HEK293 (cell line): ENCODE measurements around the gene H2BK1.
A peak's percentile ranks its signal among the peaks of the same experiment; 100 is the strongest.

ENCODE experiments used
- GLIS2 ChIP-seq: fragments of 450-650 bp; formaldehyde crosslinking; IDR thresholded peaks from 2 replicates; pipeline ENCODE4 v1.5.1; 2016; ENCODE audit warnings: missing biosample characterization, missing genetic modification characterization
- IKZF3 ChIP-seq: fragments of 450-650 bp; IDR thresholded peaks from 2 replicates; pipeline ENCODE4 v1.5.0; 2018; ENCODE audit warnings: missing biosample characterization, mild to moderate bottlenecking, missing genetic modification characterization, moderate library complexity
- KLF8 ChIP-seq: fragments of 450-650 bp; formaldehyde crosslinking; IDR thresholded peaks from 2 replicates; pipeline ENCODE4 v1.5.1; 2016; ENCODE audit warnings: missing biosample characterization, missing genetic modification characterization
- PATZ1 ChIP-seq: fragments of 450-650 bp; formaldehyde crosslinking; IDR thresholded peaks from 2 replicates; pipeline ENCODE4 v1.5.1; 2016; ENCODE audit warnings: missing biosample characterization, missing genetic modification characterization
- PRDM10 ChIP-seq: fragments of 450-650 bp; formaldehyde crosslinking; IDR thresholded peaks from 2 replicates; pipeline ENCODE4 v1.5.1; 2016; ENCODE audit warnings: missing biosample characterization, missing genetic modification characterization
- WT1 ChIP-seq: fragments of 450-650 bp; formaldehyde crosslinking; IDR thresholded peaks from 2 replicates; pipeline ENCODE4 v1.5.1; 2016; ENCODE audit warnings: missing biosample characterization, missing genetic modification characterization
- ZBTB11 ChIP-seq: fragments of 450-650 bp; formaldehyde crosslinking; conservative IDR thresholded peaks from 2 replicates; pipeline ENCODE4 v1.5.1; 2016; ENCODE audit warnings: low read depth, missing biosample characterization, missing genetic modification characterization
- ZFP69B ChIP-seq: fragments of 450-650 bp; formaldehyde crosslinking; IDR thresholded peaks from 2 replicates; pipeline ENCODE4 v1.5.1; 2016; ENCODE audit warnings: missing biosample characterization, missing genetic modification characterization
- ZNF10 ChIP-seq: fragments of 450-650 bp; formaldehyde crosslinking; IDR thresholded peaks from 2 replicates; pipeline ENCODE4 v1.5.1; 2017; ENCODE audit warnings: missing biosample characterization, missing genetic modification characterization
- ZNF335 ChIP-seq: fragments of 450-650 bp; formaldehyde crosslinking; conservative IDR thresholded peaks from 2 replicates; pipeline ENCODE4 v1.5.1; 2016; ENCODE audit warnings: missing biosample characterization, missing genetic modification characterization
- ZNF37A ChIP-seq: fragments of 450-650 bp; IDR thresholded peaks from 2 replicates; pipeline ENCODE4 v1.5.1; 2018; ENCODE audit warnings: missing biosample characterization, missing genetic modification characterization
- ZNF600 ChIP-seq: fragments of 450-650 bp; formaldehyde crosslinking; IDR thresholded peaks from 2 replicates; pipeline ENCODE4 v1.5.1; 2016; ENCODE audit warnings: missing biosample characterization, missing genetic modification characterization
- ZNF692 ChIP-seq: fragments of 450-650 bp; formaldehyde crosslinking; IDR thresholded peaks from 2 replicates; pipeline ENCODE4 v1.5.1; 2016; ENCODE audit warnings: missing biosample characterization, missing genetic modification characterization
- ZNF777 ChIP-seq: fragments of 450-650 bp; formaldehyde crosslinking; IDR thresholded peaks from 2 replicates; pipeline ENCODE4 v1.5.1; 2017; ENCODE audit warnings: missing biosample characterization, missing genetic modification characterization, borderline replicate concordance
- ZNF843 ChIP-seq: fragments of 450-650 bp; formaldehyde crosslinking; IDR thresholded peaks from 2 replicates; pipeline ENCODE4 v1.5.1; 2016; ENCODE audit warnings: missing biosample characterization, missing genetic modification characterization
- ZSCAN30 ChIP-seq: fragments of 450-650 bp; IDR thresholded peaks from 2 replicates; pipeline ENCODE4 v1.5.1; 2018; ENCODE audit warnings: missing biosample characterization, mild to moderate bottlenecking, missing genetic modification characterization, moderate library complexity
- ZSCAN4 ChIP-seq: fragments of 450-650 bp; formaldehyde crosslinking; IDR thresholded peaks from 2 replicates; pipeline ENCODE4 v1.5.1; 2017; ENCODE audit warnings: missing biosample characterization, missing genetic modification characterization
- TF ChIP-seq, protein P1 (sequence below): fragments of 450-650 bp; formaldehyde crosslinking; IDR thresholded peaks from 2 replicates; pipeline ENCODE4 v1.5.1; 2016; ENCODE audit warnings: missing biosample characterization, missing genetic modification characterization
- TF ChIP-seq, protein P2 (sequence below): fragments of 450-650 bp; formaldehyde crosslinking; IDR thresholded peaks from 2 replicates; pipeline ENCODE4 v1.5.1; 2016; ENCODE audit warnings: missing biosample characterization, missing genetic modification characterization

H2BK1 gene

DNA sequence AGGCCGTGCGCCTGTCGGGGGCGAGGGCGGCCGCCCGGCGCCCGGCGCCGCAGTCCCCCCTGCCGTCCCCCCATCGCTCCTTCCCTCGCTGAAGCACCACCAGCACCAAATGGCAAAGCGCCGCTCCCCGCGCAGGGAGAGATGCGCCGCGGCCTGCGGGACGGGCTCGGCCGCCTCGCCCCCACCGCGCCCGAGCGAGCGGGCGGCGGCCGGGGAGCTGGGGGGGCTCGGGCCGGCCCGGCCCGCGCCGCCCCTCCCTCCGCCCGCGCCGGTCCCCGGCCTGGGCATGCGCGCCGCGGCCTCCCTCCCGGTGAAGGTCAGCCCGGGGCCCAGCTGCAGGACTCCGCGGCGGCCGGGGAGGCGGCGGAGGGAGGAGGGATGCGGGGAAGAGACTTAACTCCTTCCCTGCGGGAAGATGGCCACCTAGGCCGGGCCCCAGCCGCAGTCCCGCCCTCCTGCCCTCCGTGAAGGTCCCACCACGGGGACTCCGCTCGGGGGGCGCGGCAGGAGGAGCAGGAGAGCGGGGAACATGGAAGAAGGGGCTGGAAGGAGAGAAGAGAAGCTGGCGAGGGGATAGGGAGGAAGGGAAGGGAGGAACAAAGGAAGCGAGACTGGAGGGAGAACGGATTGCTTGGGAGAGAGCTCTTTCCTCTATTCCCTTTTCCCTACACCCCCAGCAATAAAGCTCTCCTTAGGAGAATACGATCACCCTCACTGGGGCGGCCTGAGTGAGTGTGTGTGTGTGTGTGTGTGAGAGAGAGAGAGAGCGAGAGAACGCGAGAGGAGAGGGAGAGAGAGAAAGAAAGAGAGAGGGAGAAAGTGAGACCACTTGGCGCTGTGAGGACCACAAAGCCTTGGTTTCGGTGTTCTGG, 41.6 kb upstream of the H2BK1 start (continued):
- TF ChIP-seq ZNF777 (tag by site-specific recombination) = no peak; the same call in 1 of the 2 replicates
- peak; percentile 72; the same call in 1 of the 2 replicates for TF ChIP-seq WT1
- 0 out of 2 replicates have a peak, but pooled peaks have one; percentile 35 for TF ChIP-seq ZNF10
- TF ChIP-seq, protein P1, sequence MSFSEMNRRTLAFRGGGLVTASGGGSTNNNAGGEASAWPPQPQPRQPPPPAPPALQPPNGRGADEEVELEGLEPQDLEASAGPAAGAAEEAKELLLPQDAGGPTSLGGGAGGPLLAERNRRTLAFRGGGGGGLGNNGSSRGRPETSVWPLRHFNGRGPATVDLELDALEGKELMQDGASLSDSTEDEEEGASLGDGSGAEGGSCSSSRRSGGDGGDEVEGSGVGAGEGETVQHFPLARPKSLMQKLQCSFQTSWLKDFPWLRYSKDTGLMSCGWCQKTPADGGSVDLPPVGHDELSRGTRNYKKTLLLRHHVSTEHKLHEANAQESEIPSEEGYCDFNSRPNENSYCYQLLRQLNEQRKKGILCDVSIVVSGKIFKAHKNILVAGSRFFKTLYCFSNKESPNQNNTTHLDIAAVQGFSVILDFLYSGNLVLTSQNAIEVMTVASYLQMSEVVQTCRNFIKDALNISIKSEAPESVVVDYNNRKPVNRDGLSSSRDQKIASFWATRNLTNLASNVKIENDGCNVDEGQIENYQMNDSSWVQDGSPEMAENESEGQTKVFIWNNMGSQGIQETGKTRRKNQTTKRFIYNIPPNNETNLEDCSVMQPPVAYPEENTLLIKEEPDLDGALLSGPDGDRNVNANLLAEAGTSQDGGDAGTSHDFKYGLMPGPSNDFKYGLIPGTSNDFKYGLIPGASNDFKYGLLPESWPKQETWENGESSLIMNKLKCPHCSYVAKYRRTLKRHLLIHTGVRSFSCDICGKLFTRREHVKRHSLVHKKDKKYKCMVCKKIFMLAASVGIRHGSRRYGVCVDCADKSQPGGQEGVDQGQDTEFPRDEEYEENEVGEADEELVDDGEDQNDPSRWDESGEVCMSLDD (tag by site-specific recombination) = peak; percentile 64; the same call in 1 of the 2 replicates
- peak; percentile 65 for TF ChIP-seq ZFP69B (tag by site-specific recombination)
- peak; percentile 36 for TF ChIP-seq IKZF3 (tag by site-specific recombination)
- peak; percentile 63 for TF ChIP-seq GLIS2 (tag by site-specific recombination)
- TF ChIP-seq ZBTB11 (tag by site-specific recombination) = peak; percentile 56; the same call in 1 of the 2 replicates
- peak; percentile 43; the same call in 1 of the 2 replicates for TF ChIP-seq ZSCAN4
- TF ChIP-seq ZSCAN30 = peak; percentile 92
- peak; percentile 43 for TF ChIP-seq ZNF692 (tag by site-specific recombination)
- 0 out of 2 replicates have a peak, but pooled peaks have one; percentile 21 for TF ChIP-seq ZNF335
- 0 out of 2 replicates have a peak, but pooled peaks have one; percentile 42 for TF ChIP-seq ZNF843 (tag by site-specific recombination)
- peak; percentile 27; the same call in 1 of the 2 replicates for TF ChIP-seq KLF8 (tag by site-specific recombination)
- peak; percentile 100 for TF ChIP-seq PRDM10 (tag by site-specific recombination)
- TF ChIP-seq, protein P2, sequence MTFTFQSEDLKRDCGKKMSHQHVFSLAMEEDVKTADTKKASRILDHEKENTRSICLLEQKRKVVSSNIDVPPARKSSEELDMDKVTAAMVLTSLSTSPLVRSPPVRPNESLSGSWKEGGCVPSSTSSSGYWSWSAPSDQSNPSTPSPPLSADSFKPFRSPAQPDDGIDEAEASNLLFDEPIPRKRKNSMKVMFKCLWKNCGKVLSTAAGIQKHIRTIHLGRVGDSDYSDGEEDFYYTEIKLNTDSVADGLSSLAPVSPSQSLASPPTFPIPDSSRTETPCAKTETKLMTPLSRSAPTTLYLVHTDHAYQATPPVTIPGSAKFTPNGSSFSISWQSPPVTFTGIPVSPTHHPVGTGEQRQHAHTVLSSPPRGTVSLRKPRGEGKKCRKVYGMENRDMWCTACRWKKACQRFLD (tag by site-specific recombination) = no peak
- no peak for TF ChIP-seq ZNF37A (tag by site-specific recombination)
- TF ChIP-seq ZNF600 = peak; percentile 33; the same call in 1 of the 2 replicates
- peak; percentile 46 for TF ChIP-seq PATZ1
